ENCODE results near the gene CD36.

DNA sequence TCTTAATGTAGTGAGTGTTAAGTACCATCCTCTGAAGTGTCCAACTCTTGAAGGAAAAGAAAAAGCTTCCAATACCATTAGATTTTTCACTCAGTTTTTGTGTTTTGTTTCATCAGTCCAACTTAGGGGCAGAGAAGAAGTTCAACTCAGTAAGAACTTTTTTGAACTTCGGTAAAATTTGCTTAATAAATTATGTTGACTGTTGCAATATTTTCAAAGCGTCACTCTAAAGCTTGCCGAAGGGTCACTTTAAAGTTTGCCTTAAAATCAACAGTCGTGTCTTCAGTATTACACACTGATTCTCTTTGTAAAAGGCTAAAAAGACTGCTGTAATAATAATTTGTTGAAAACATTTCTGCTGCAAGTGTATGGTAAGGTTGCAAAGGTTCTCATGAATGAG, 17.6 kb downstream of the CD36 start:
- TF ChIP-seq, protein P1, sequence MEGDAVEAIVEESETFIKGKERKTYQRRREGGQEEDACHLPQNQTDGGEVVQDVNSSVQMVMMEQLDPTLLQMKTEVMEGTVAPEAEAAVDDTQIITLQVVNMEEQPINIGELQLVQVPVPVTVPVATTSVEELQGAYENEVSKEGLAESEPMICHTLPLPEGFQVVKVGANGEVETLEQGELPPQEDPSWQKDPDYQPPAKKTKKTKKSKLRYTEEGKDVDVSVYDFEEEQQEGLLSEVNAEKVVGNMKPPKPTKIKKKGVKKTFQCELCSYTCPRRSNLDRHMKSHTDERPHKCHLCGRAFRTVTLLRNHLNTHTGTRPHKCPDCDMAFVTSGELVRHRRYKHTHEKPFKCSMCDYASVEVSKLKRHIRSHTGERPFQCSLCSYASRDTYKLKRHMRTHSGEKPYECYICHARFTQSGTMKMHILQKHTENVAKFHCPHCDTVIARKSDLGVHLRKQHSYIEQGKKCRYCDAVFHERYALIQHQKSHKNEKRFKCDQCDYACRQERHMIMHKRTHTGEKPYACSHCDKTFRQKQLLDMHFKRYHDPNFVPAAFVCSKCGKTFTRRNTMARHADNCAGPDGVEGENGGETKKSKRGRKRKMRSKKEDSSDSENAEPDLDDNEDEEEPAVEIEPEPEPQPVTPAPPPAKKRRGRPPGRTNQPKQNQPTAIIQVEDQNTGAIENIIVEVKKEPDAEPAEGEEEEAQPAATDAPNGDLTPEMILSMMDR (IDR thresholded peaks at IDR 0.05), result no peak
- no peak for TF ChIP-seq EZH2phosphoT487 (IDR thresholded peaks at IDR 0.05)
